Fibroblast of the aortic adventitia (primary cell): ENCODE measurements around the gene SMC3. TPM values are rescaled to one million over a fixed set of nuclear protein-coding genes. Genes with fewer than 3 reads are reported as not detected.
A peak's percentile ranks its signal among the peaks of the same experiment; 100 is the strongest.

Experiments
- DNase-seq: peaks from one replicate; pipeline ENCODE4 v3.0.0-alpha.2; 2010; ENCODE audit warnings: low read depth
- H3K4me3 ChIP-seq: 2 replicates; pipeline ENCODE4 v1.5.1; 2011; ENCODE audit warnings: low read depth, mild to moderate bottlenecking, control low read depth, low read length, moderate library complexity
- small RNA-seq: library from RNA; depleted of rRNA; stranded (forward); fragments of <200 nt; gene quantifications from one replicate; pipeline ENCODE3, GENCODE V24; 2012
- total RNA-seq: library from RNA; depleted of rRNA; stranded (reverse); fragments of >200 nt; gene quantifications from 2 replicates; pipeline ENCODE4 v1.2.3, GENCODE V29; 2012; ENCODE audit warnings: low replicate concordance
- TF ChIP-seq, protein P1 (sequence below): IDR thresholded peaks from 2 replicates; pipeline ENCODE4 v1.5.1; 2011; ENCODE audit warnings: mild to moderate bottlenecking, low read length, control low read depth, inconsistent platforms; ENCODE audit not compliant: insufficient read depth

Gene SMC3
- total RNA-seq, 1 donor = 49.3 TPM

DNA sequence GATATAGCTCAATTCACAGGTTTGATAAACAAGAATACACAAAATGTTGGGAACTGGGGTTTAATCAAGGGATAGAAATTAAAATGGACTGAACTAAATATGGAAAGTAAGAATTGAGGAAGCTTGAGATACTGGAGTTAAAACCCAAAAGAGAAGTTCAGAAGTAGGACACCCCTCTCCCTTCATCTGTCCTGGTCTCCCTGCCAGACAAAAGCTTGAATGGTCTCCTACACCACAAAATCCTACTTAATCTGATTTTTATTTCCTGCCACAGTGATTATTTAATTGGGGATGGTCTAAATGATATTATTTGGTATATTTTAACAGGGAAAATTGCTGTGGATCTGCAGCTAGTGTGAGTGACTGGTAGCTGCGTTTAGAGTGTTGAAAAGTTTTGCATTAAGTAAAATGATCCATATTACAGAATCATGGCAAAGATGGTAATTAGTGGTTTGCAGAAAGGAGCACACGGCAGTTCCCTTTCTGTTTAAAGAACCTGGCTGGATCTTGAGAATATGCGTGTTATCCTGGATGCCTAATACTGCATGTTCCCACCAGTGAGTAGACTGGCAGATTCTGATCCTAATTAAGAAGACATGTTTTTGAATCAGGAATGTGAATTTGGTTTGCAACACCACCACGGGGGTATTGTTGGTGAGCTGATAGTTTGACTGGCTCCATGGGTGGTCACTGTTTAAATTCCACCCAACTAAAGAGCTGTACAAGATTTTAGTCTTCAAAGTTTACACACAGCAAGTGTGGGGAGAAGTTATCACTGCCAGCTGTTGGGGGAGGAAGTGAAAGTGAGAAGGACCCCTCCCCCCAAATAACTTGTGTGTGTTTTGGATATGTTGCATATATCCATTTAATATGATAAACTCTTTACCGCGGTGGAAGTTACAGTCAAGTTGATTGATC lies 82.1 kb downstream of the SMC3 start:
- H3K4me3 ChIP-seq = no peak overlapping the region
- TF ChIP-seq, protein P1, sequence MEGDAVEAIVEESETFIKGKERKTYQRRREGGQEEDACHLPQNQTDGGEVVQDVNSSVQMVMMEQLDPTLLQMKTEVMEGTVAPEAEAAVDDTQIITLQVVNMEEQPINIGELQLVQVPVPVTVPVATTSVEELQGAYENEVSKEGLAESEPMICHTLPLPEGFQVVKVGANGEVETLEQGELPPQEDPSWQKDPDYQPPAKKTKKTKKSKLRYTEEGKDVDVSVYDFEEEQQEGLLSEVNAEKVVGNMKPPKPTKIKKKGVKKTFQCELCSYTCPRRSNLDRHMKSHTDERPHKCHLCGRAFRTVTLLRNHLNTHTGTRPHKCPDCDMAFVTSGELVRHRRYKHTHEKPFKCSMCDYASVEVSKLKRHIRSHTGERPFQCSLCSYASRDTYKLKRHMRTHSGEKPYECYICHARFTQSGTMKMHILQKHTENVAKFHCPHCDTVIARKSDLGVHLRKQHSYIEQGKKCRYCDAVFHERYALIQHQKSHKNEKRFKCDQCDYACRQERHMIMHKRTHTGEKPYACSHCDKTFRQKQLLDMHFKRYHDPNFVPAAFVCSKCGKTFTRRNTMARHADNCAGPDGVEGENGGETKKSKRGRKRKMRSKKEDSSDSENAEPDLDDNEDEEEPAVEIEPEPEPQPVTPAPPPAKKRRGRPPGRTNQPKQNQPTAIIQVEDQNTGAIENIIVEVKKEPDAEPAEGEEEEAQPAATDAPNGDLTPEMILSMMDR = no peak
- no peak for DNase-seq

DNA sequence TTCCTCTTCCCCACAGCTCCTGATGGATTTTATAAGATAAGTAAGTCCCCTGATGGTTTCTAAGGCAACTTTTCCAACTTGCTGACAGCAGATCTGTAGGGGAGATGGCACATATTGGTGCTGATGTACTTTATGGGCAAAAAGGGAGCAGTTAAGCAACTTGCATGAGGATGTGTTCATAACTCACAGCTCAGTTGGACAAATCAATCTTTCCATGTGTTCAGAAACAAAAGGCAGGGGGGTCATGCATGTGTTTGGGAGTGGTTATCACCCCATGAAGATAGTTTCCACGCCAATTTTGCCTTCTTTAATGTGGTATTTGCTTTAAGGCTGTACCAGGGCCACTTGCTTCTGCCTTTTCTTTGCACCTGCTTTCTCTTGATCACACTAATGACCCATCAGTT lies 82.8 kb downstream of the SMC3 start:
- no peak overlapping the region for H3K4me3 ChIP-seq
- DNase-seq = no peak
- TF ChIP-seq, protein P1 = no peak

DNA sequence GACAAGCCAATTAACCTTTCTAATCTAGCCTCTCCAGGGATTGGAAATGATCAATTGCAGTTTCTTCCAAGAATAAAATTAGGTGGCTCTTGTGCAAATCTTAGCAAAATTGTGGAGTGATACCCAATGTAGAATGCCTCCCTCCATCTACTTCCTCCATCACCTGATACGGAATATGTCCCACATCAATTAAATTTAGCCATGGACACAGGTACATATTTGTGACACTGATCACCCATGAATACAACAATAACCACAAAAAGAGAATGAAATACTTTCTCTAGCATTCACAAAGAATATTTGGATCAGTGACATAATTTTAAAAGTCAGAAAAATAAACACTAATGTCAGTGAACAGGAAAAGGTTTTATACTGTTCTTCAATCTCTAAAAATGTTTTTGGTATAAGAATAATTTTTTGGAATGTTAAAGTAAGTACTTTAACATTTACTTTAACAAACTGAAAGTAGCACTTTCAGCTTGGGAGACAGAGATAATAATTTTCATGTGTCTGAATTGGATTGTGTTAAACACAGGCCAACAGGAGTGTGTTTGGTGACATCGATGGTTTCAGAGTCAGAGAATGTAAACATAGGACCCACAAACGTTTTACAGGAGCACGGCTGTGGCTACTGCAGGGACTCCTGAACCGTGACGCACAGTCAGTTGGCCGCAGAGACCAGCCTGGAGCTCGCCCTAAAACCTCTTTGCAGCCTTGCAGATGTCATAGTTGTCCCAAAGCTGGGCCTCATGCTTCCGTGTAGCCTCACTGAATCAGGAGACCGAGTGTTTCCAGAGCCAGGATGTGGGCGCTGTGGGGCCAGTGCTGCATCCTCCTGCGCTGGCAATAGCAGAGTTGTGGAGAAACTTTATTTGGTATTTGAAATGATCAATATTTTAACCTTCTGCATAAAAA lies 83.8 kb downstream of the SMC3 start:
- peak overlapping the region; percentile 10 for H3K4me3 ChIP-seq
- TF ChIP-seq, protein P1 = no peak
- DNase-seq = peak; percentile 40

DNA sequence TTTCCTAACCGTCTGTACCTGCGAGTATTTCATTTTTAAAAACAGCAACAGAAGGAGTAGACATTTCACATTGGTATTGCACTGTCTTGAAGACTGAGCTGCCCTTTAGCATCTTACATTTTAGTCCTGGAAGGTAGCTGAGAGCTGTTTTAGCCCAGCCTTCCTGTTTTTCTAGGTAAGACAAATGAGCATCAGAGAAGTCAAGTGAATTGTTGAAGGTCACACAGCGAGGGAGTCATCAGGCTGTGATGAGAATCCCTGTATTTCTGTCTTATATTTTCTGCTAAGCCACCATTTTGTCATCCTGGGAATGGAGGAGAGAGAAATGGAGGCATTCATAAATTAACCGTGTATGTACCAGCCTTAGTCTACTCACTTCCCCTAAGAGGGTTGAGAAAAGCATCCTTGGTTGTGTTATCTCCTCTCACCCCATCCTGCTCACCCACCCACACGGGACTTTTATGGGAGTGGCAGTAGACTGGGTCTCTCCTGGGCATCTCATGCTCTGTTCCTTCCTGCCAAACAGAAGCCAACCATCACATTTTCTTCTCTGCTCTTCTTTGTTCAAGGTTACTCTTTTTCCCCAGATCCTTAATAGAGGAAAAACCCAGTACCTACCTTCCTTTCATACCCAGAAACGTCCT lies 85.1 kb downstream of the SMC3 start:
- TF ChIP-seq, protein P1 = no peak
- no peak overlapping the region for H3K4me3 ChIP-seq
- DNase-seq = no peak

Small RNA genes within 50 kb of the gene (small RNA-seq; reads per million reads assigned to genes)
- gene RF00019 = not detected

Other genes starting within 250 kb of the SMC3 start
- gene DUSP5, start 69.8 kb upstream of the SMC3 start, total RNA-seq = 4.1 and 21.6 TPM in 2 replicates
- 0.08 and 0.09 TPM in 2 replicates for gene RBM20, start 76.6 kb downstream of the SMC3 start, total RNA-seq